C4-2B (cell line): ENCODE measurements around the gene ARHGAP22.

Experiments used
- H3K27ac ChIP-seq: fragments of 450-650 bp; 2 replicates; pipeline ENCODE4 v1.5.1; 2017
- CTCF ChIP-seq: fragments of 450-650 bp; conservative IDR thresholded peaks from 2 replicates; pipeline ENCODE4 v1.5.1; 2017; ENCODE audit warnings: mild to moderate bottlenecking
- ZFX ChIP-seq: fragments of 450-650 bp; IDR thresholded peaks from 2 replicates; pipeline ENCODE4 v1.6.1; 2017

Gene ARHGAP22

GRCh38 chr10:48638158-48638557 is 33.3 kb upstream of the ARHGAP22 start:
- no peak overlapping the region for H3K27ac ChIP-seq
- TF ChIP-seq CTCF (no peak), ZFX (no peak)

- TF ChIP-seq CTCF (no peak), ZFX (no peak)
Measured at GRCh38 chr10:48636901-48637300, 32.0 kb upstream of the ARHGAP22 start.

GRCh38 chr10:48636231-48636630 is 31.4 kb upstream of the ARHGAP22 start:
- TF ChIP-seq CTCF (no peak), ZFX (no peak)
- no peak overlapping the region for H3K27ac ChIP-seq

More at GRCh38 chr10:48636901-48637300, 32.0 kb upstream of the ARHGAP22 start:
- no peak overlapping the region for H3K27ac ChIP-seq

- TF ChIP-seq ZFX, result no peak
- no peak for TF ChIP-seq CTCF
- H3K27ac ChIP-seq, result no peak overlapping the region
Measured at GRCh38 chr10:48634984-48635557, 30.2 kb upstream of the ARHGAP22 start.

- H3K27ac ChIP-seq, result no peak overlapping the region
- no peak for TF ChIP-seq ZFX
- no peak for TF ChIP-seq CTCF
Measured at GRCh38 chr10:48634198-48634983, 29.5 kb upstream of the ARHGAP22 start.

- TF ChIP-seq ZFX, result no peak
- TF ChIP-seq CTCF, result no peak
- H3K27ac ChIP-seq, result no peak overlapping the region
Measured at GRCh38 chr10:48633381-48634197, 28.7 kb upstream of the ARHGAP22 start.

- TF ChIP-seq CTCF (no peak), ZFX (no peak)
- H3K27ac ChIP-seq, result no peak overlapping the region
Measured at GRCh38 chr10:48632166-48632565, 27.3 kb upstream of the ARHGAP22 start.
